Esophagus squamous epithelium (tissue), 4 donors: ENCODE measurements around the gene ARID1A.

ENCODE experiments used
- POLR2A ChIP-seq, 4 donors: fragments of 450-650 bp; IDR thresholded peaks; one replicate each; pipeline ENCODE4 v1.6.1; 2017; ENCODE audit warnings: antibody characterized with exemption in 4 of 4, mild to moderate bottlenecking in 4 of 4, moderate library complexity in 3 of 4
- TF ChIP-seq, protein P1 (sequence below), 6 experiments: fragments of 450-650 bp in 4 of 6; fragments of 200-600 bp in 2 of 6; sonication (generic) in 2 of 6; IDR thresholded peaks; one replicate each; pipeline ENCODE4 v1.5.1; 2016 to 2019; ENCODE audit warnings: antibody characterized with exemption in 6 of 6, mild to moderate bottlenecking in 4 of 6, moderate library complexity in 4 of 6

DNA sequence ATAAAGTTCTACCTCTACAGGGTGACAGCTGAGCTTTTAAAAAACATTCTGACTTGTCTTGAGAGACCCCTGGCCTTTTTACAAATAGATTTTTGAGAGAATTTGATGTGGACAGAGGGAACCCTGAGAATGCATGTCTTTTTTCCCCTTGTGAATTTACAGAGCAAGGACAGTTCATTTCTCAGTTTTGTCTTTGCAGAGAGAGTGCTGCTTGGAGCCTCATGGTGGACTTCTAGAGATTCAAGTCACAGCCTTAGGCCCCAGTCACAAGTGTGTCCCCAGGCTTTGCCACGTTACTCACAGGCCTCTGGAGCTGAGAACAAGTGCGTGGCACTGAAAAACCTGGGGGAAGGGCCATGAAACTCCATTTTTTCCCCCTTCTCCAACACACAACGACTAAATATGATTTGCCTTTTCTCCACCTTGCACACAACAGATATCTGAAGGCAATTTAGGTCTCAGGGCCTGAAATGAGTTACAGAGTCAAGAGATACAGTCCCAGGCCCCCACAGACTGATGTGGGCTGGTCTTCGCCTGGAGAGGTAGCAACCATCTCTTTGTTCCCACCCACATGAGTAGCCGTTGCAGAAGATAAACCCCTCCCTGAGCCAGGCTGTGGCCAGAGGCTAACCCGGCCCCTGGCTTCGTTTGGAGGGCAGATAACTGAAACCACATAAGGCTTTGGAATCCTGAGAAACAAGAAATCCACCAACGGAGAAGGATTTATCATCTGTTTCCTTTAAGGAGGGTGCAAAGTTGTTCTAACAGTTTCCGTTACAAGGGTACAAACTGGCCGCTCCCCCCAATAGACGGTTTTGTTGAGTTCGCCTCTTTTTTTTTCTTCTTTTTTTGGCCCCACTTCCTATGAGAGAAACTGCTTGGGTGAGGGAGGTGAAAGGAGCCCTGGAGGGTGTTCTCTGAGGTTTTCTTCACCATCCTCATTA is 90.9 kb downstream of the ARID1A start:
- TF ChIP-seq, protein P1, sequence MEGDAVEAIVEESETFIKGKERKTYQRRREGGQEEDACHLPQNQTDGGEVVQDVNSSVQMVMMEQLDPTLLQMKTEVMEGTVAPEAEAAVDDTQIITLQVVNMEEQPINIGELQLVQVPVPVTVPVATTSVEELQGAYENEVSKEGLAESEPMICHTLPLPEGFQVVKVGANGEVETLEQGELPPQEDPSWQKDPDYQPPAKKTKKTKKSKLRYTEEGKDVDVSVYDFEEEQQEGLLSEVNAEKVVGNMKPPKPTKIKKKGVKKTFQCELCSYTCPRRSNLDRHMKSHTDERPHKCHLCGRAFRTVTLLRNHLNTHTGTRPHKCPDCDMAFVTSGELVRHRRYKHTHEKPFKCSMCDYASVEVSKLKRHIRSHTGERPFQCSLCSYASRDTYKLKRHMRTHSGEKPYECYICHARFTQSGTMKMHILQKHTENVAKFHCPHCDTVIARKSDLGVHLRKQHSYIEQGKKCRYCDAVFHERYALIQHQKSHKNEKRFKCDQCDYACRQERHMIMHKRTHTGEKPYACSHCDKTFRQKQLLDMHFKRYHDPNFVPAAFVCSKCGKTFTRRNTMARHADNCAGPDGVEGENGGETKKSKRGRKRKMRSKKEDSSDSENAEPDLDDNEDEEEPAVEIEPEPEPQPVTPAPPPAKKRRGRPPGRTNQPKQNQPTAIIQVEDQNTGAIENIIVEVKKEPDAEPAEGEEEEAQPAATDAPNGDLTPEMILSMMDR (IDR thresholded peaks at IDR 0.05): no peak
- TF ChIP-seq POLR2A (IDR thresholded peaks at IDR 0.05): peak in 2 of 4 donors; percentile 41 to 65
